GM12865 (cell line): ENCODE results near the gene PRKCE.
"Not testable (repeated sequence)": the region's sequence is repeated elsewhere in the genome, so short reads cannot be mapped to it uniquely, and the experiment has no call there.

Experiments used
- DNase-seq: peaks from one replicate; pipeline ENCODE4 v3.0.0; 2010; ENCODE audit warnings: low read depth
- H3K4me3 ChIP-seq: 2 replicates; pipeline ENCODE4 v1.5.1; 2011; ENCODE audit warnings: mild to moderate bottlenecking, low read depth, low read length, control low read depth
- CTCF ChIP-seq: IDR thresholded peaks from 2 replicates; pipeline ENCODE4 v1.5.1; 2011; ENCODE audit warnings: low read length, control low read depth, low read depth, inconsistent platforms; ENCODE audit not compliant: insufficient read depth; ENCODE audit errors: missing control alignments

PRKCE gene

GRCh38 chr2:45911538-45911937 is 260.1 kb downstream of the PRKCE start:
- no peak for DNase-seq
- H3K4me3 ChIP-seq: no peak overlapping the region
- no peak for TF ChIP-seq CTCF

GRCh38 chr2:45912109-45912508 is 260.6 kb downstream of the PRKCE start:
- no peak for DNase-seq
- H3K4me3 ChIP-seq: no peak overlapping the region
- TF ChIP-seq CTCF: no peak

- no peak for DNase-seq
- no peak for TF ChIP-seq CTCF
- no peak overlapping the region for H3K4me3 ChIP-seq
These were observed 262.1 kb downstream of the PRKCE start for GRCh38 chr2:45913539-45913938.

- no peak overlapping the region for H3K4me3 ChIP-seq
- no peak for TF ChIP-seq CTCF
- DNase-seq: no peak
These were observed 264.0 kb downstream of the PRKCE start for GRCh38 chr2:45915523-45915922.

GRCh38 chr2:45917561-45918176 is 266.2 kb downstream of the PRKCE start:
- not testable (repeated sequence) for DNase-seq, H3K4me3 ChIP-seq

- no peak for TF ChIP-seq CTCF
- DNase-seq: no peak
- H3K4me3 ChIP-seq: no peak overlapping the region
These were observed 267.1 kb downstream of the PRKCE start for GRCh38 chr2:45918463-45919159.

GRCh38 chr2:45919160-45919650 is 267.7 kb downstream of the PRKCE start:
- no peak for TF ChIP-seq CTCF
- no peak overlapping the region for H3K4me3 ChIP-seq
- DNase-seq: no peak
